HepG2 (cell line): ENCODE measurements around the gene ST6GALNAC6. TPM values are rescaled to one million over a fixed set of nuclear protein-coding genes. Genes with fewer than 3 reads are reported as not detected.

Experiments
- ATAC-seq: fragments of 200-7000 bp; cut with Tn5 transposase; 3 replicates; pipeline ENCODE4 v1.9.1; 2020; ENCODE audit warnings: mild to moderate bottlenecking, moderate library complexity
- BruUV-seq: library from RNA; stranded (reverse); fragments of 400-500 nt; replicated peaks from 2 replicates; lab custom pipeline; 2021; lab: Mats Ljungman, UMichigan
- CTCF ChIA-PET: fragments of 300-600 bp; formaldehyde crosslinking; extraction: SDS; loops from one replicate; lab custom pipeline; 2021; ENCODE audit warnings: low total read pairs, inconsistent platforms, low intra/inter-chr PET ratio; lab: Yijun Ruan, JAX
- POLR2A ChIA-PET: fragments of 350-600 bp; sonication (Branson Sonifier 250); formaldehyde crosslinking; loops from one replicate; lab custom pipeline; 2020; ENCODE audit warnings: antibody characterized with exemption, inconsistent platforms; lab: Yijun Ruan, JAX
- DNase-seq: peaks from one replicate; pipeline ENCODE4 v3.0.0-alpha.2; 2015; ENCODE audit warnings: low spot score
- FAIRE-seq: peaks from 3 replicates; lab custom pipeline; 2011; peaks lifted over from hg19 to GRCh38; lab: Jason Lieb, UNC
- H2AFZ ChIP-seq: one replicate; pipeline ENCODE4 v1.6.1; 2011; ENCODE audit warnings: low read length, inconsistent platforms
- H3K27ac ChIP-seq: fragments of 300-600 bp; 3 replicates; pipeline ENCODE4 v1.8.0; 2011; ENCODE audit warnings: mixed run types, mild to moderate bottlenecking, mixed read lengths, low read length, inconsistent platforms; ENCODE audit not compliant: insufficient read depth; ENCODE audit errors: extremely low read length
- H3K27me3 ChIP-seq, 2 experiments: fragments of 200-600 bp in 1 of 2; 2 replicates in 1 of 2; 3 replicates in 1 of 2; pipeline versions ENCODE4 v1.6.0 to v1.8.0; 2011; ENCODE audit warnings: low read length in 2 of 2, mild to moderate bottlenecking in 2 of 2, moderate library complexity in 2 of 2, inconsistent platforms in 1 of 2; ENCODE audit not compliant: insufficient read depth in 2 of 2, control insufficient read depth in 1 of 2
- H3K36me3 ChIP-seq, 2 experiments: fragments of 200-600 bp in 1 of 2; replicated peaks in 1 of 2; 2 replicates in 1 of 2; 3 replicates in 1 of 2; pipeline versions ENCODE4 v1.5.1 to v1.8.0; 2011; ENCODE audit warnings: low read length in 2 of 2, inconsistent platforms in 1 of 2; ENCODE audit not compliant: insufficient read depth in 2 of 2, control insufficient read depth in 1 of 2
- H3K4me1 ChIP-seq: 2 replicates; pipeline ENCODE4 v1.5.1; 2012; ENCODE audit warnings: low read length, inconsistent platforms; ENCODE audit not compliant: insufficient read depth
- H3K4me2 ChIP-seq: 2 replicates; pipeline ENCODE4 v1.6.0; 2011; ENCODE audit warnings: low read depth, low read length, inconsistent platforms
- H3K4me3 ChIP-seq, 3 experiments: fragments of 200-600 bp in 1 of 3; sonication (generic), shearing (Covaris generic) in 1 of 3; replicated peaks in 1 of 3; 2 replicates each; pipeline ENCODE4 v1.5.1; 2011 to 2016; ENCODE audit warnings: low read length in 3 of 3, inconsistent platforms in 2 of 3, low read depth in 2 of 3, mild to moderate bottlenecking in 2 of 3, control low read depth in 1 of 3, mixed read lengths in 1 of 3; ENCODE audit not compliant: insufficient read depth in 1 of 3
- H3K79me2 ChIP-seq: one replicate; pipeline ENCODE4 v1.6.1; 2011; ENCODE audit warnings: low read length, inconsistent platforms; ENCODE audit not compliant: insufficient read depth
- H3K9ac ChIP-seq: 2 replicates; pipeline ENCODE4 v1.6.0; 2011; ENCODE audit warnings: mild to moderate bottlenecking, low read depth, low read length, inconsistent platforms; ENCODE audit not compliant: insufficient read depth
- H3K9me3 ChIP-seq: 2 replicates; pipeline ENCODE4 v1.5.1; 2012; ENCODE audit warnings: mild to moderate bottlenecking, low read length
- H4K20me1 ChIP-seq: 2 replicates; pipeline ENCODE4 v1.6.0; 2011; ENCODE audit warnings: inconsistent platforms, mild to moderate bottlenecking, low read length, moderate library complexity; ENCODE audit not compliant: insufficient read depth
- ELF4 ChIP-seq: sonication (generic); formaldehyde crosslinking; IDR thresholded peaks from 2 replicates; pipeline ENCODE4 v1.5.0; 2020; ENCODE audit warnings: missing genetic modification reagents, mild to moderate bottlenecking, moderate library complexity, borderline replicate concordance
- POLR2A ChIP-seq, 2 experiments: IDR thresholded peaks; 2 replicates each; pipeline ENCODE4 v1.6.1; 2011; ENCODE audit warnings: low read depth in 2 of 2, low read length in 2 of 2, mild to moderate bottlenecking in 1 of 2, moderate library complexity in 1 of 2; ENCODE audit not compliant: insufficient read depth in 1 of 2
- TEAD3 ChIP-seq: optimal IDR thresholded peaks from 2 replicates; pipeline ENCODE3; 2016; ENCODE audit warnings: borderline replicate concordance
- ZNF253 ChIP-seq: sonication (generic); formaldehyde crosslinking; IDR thresholded peaks from 2 replicates; pipeline ENCODE4 v1.8.0; 2022; ENCODE audit warnings: mild to moderate bottlenecking, missing genetic modification reagents, borderline replicate concordance
- WGBS: methylation state at CpG from one replicate; pipeline ENCODE4 v1.1.6; 2017; ENCODE audit warnings: low lambda C conversion rate; 5-methylcytosine and 5-hydroxymethylcytosine counted together
- in situ Hi-C: cut with HindIII; loops from 2 replicates; pipeline ENCODE4 v1.10.0; 2017; ENCODE audit warnings: low pct_unique_long_range_greater_than_20kb; ENCODE audit not compliant: extremely low pct_ligation_motif_present
- intact Hi-C: fragments of 100-400 bp; cut with micrococcal nuclease; formaldehyde crosslinking; loops from one replicate; pipeline ENCODE4 v1.10.0; 2022; ENCODE audit not compliant: unreplicated experiment
- polyA plus RNA-seq, 8 experiments: library from polyadenylated mRNA; depleted of rRNA in 3 of 8; stranded (reverse) in 7 of 8; unstranded in 1 of 8; fragments of >200 nt; fragmentation: Illumina TruSeq in 4 of 8; extraction: Trizol in 4 of 8; gene quantifications; 2 replicates each; pipeline versions ENCODE4 v1.2.1 to v1.2.3, GENCODE V29; 2011 to 2016; ENCODE audit warnings: low read depth in 4 of 8, missing spikeins in 1 of 8, mixed read lengths in 1 of 8; ENCODE audit not compliant: insufficient read depth in 1 of 8
- total RNA-seq, 5 experiments: library from RNA; depleted of rRNA; stranded (reverse); fragments of >200 nt; fragmentation: Illumina TruSeq; extraction: Trizol; gene quantifications; 2 replicates each; pipeline ENCODE4 v1.2.3, GENCODE V29; 2016; ENCODE audit warnings: low read depth in 1 of 5
- TF ChIP-seq, protein P1 (sequence below): fragments of 450-650 bp; IDR thresholded peaks from 2 replicates; pipeline ENCODE4 v1.6.1; 2017

Gene ST6GALNAC6
- total and polyA plus RNA-seq, 2 of the 13 experiments (the other 11 are each of a cell fraction or from before 2014, with no cell fraction given) = 18.5 to 65.4 TPM

GRCh38 chr9:127937056-127937387 is 37.6 kb upstream of the ST6GALNAC6 start:
- peak overlapping the region; percentile 84 for H3K9ac ChIP-seq
- peaks cover 0 to 6% of the 10 kb centered on the region in 2 experiments; a peak in 3 of 5 replicates for H3K36me3 ChIP-seq
- BruUV-seq = no TSS peak
- H3K27me3 ChIP-seq = no peaks in the 10 kb centered on the region; a peak in 1 of 5 replicates
- 0% methylated on average over 7 of the region's 7 CpGs for WGBS
- intact Hi-C loops (no loop called here), in situ Hi-C loops (loop anchor here (5.0 kb wide), 1 partner anchor 100 kb away; no protein-coding TSS in a partner anchor)
- 0 out of 2 replicates have a peak, but pooled peaks cover 1% of the 10 kb centered on the region for H4K20me1 ChIP-seq
- peak overlapping the region; percentile 86 to 96 (median 89) for H3K4me3 ChIP-seq
- peak overlapping the region; percentile 50 for H3K27ac ChIP-seq
- TF ChIP-seq ELF4 (CRISPR knock-in tag) (no peak), ZNF253 (CRISPR knock-in tag) (0 out of 2 replicates have a peak, but pooled peaks have one; percentile 3)
- TF ChIP-seq, protein P1, sequence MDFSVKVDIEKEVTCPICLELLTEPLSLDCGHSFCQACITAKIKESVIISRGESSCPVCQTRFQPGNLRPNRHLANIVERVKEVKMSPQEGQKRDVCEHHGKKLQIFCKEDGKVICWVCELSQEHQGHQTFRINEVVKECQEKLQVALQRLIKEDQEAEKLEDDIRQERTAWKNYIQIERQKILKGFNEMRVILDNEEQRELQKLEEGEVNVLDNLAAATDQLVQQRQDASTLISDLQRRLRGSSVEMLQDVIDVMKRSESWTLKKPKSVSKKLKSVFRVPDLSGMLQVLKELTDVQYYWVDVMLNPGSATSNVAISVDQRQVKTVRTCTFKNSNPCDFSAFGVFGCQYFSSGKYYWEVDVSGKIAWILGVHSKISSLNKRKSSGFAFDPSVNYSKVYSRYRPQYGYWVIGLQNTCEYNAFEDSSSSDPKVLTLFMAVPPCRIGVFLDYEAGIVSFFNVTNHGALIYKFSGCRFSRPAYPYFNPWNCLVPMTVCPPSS = no peak
- FAIRE-seq (no peak), ATAC-seq (no peak), DNase-seq (no peak)
- ChIA-PET CTCF (no interaction called here), POLR2A (interaction anchor here (0.5 to 1.4 kb wide), 2 partner anchors 13 to 98 kb away, joined by 3 read pairs; no protein-coding TSS in a partner anchor)
- H3K9me3 ChIP-seq = no peaks in the 10 kb centered on the region
- H3K79me2 ChIP-seq = peaks cover 22% of the 10 kb centered on the region
- peaks cover 32% of the 10 kb centered on the region for H3K4me1 ChIP-seq
- peak overlapping the region; percentile 99 for H3K4me2 ChIP-seq
- no peak overlapping the region for H2AFZ ChIP-seq

- H3K27me3 ChIP-seq = no peaks in the 10 kb centered on the region; a peak in 1 of 5 replicates
- peaks cover 0 to 2% of the 10 kb centered on the region in 2 experiments; a peak in 2 of 5 replicates for H3K36me3 ChIP-seq
- TF ChIP-seq POLR2A (IDR thresholded peaks at IDR 0.05; ENCODE audit: insufficient read depth in 1 of 2, low read depth in 2 of 2, low read length in 2 of 2) (peak in 1 of 2 experiments; percentile 36; a peak in 1 of 4 replicates), TEAD3 (CRISPR knock-in tag) (no peak)
- peak overlapping the region; percentile 99 for H3K4me2 ChIP-seq
- ChIA-PET POLR2A (interaction anchor here (1.4 kb wide), 1 partner anchor 99 kb away, joined by 3 read pairs; no protein-coding TSS in a partner anchor), CTCF (no interaction called here)
- no peak overlapping the region for H2AFZ ChIP-seq
- ATAC-seq = no peak
- H3K79me2 ChIP-seq = peaks cover 22% of the 10 kb centered on the region
- H3K4me1 ChIP-seq = peaks cover 35% of the 10 kb centered on the region
- DNase-seq = no peak
- peak overlapping the region; percentile 86 to 96 (median 89) for H3K4me3 ChIP-seq
- 77% methylated on average over 12 of the region's 14 CpGs for WGBS
- H3K9me3 ChIP-seq = no peaks in the 10 kb centered on the region
- peak overlapping the region; percentile 84; the same call in 1 of the 2 replicates for H3K9ac ChIP-seq
- in situ Hi-C loops (loop anchor here (5.0 kb wide), 1 partner anchor 101 kb away; no protein-coding TSS in a partner anchor), intact Hi-C loops (no loop called here)
- H4K20me1 ChIP-seq = no peaks in the 10 kb centered on the region
- FAIRE-seq = no peak
- H3K27ac ChIP-seq = no peak overlapping the region
- no TSS peak for BruUV-seq
Observed at GRCh38 chr9:127936347-127936852, 37.0 kb upstream of the ST6GALNAC6 start.
